Measurements from ENCODE around the gene PALLD. TPM values are rescaled to one million over a fixed set of nuclear protein-coding genes. Genes with fewer than 3 reads are reported as not detected.

PALLD gene
- total and polyA plus RNA-seq, 2 donors (not counting 3 experiments of a cell fraction or from before 2014, with no cell fraction given), result 13.4 to 48.2 TPM

GRCh38 chr4:168842186-168842585 lies 345.3 kb downstream of the PALLD start:
- POLR2A ChIA-PET, result interaction anchor here (0.7 kb wide), 1 partner anchor 14 kb away, joined by 3 read pairs; no protein-coding TSS in a partner anchor
- no peak for DNase-seq (ENCODE audit: low read depth, low spot score)
- Histone ChIP-seq H3K9me1 (replicated peaks; ENCODE audit: control insufficient read depth, extremely low read depth, insufficient read depth, low read length) (no peaks in the 10 kb centered on the region), H3K4me2 (ENCODE audit: insufficient read depth, low read length) (no peak overlapping the region), H3K4me3 (replicated peaks in 1 of 3; ENCODE audit: insufficient read depth in 1 of 3, low read depth in 1 of 3, low read length in 3 of 3) (no peak overlapping the region), H3K9ac (replicated peaks; ENCODE audit: extremely low read depth, insufficient read depth, low read length) (no peak overlapping the region), H3K36me3 (ENCODE audit: control insufficient read depth in 2 of 2, extremely low read depth in 1 of 2, insufficient read depth in 2 of 2, low read length in 2 of 2) (peaks cover 0 to 2% of the 10 kb centered on the region in 2 experiments), H3K79me2 (ENCODE audit: control insufficient read depth, insufficient read depth, low read length) (no peaks in the 10 kb centered on the region), H3K27ac (ENCODE audit: insufficient read depth, low read depth, low read length) (no peak overlapping the region), H3K4me1 (ENCODE audit: control insufficient read depth, extremely low read depth, insufficient read depth, low read length) (no peaks in the 10 kb centered on the region), H3K9me3 (replicated peaks; ENCODE audit: control insufficient read depth, insufficient read depth, low read length) (no peaks in the 10 kb centered on the region), H2AFZ (ENCODE audit: low read depth, low read length) (no peak overlapping the region), H3K27me3 (ENCODE audit: control insufficient read depth in 2 of 2, insufficient read depth in 2 of 2, low read length in 2 of 2) (no peaks in the 10 kb centered on the region), H4K20me1 (replicated peaks; ENCODE audit: control insufficient read depth, extremely low read depth, insufficient read depth, low read length) (peaks cover 2% of the 10 kb centered on the region)
- intact Hi-C loops (cut with micrococcal nuclease) (no loop called here), dilution Hi-C loops (cut with MboI; ENCODE audit: extremely low pct_ligation_motif_present, low sequenced_read_pairs) (no loop called here)
- no TSS peak for BruUV-seq (replicated peaks)
- CTCF ChIA-PET, result interaction anchor here (1.0 kb wide), 1 partner anchor 23 kb away, joined by 3 read pairs; no protein-coding TSS in a partner anchor
- TF ChIP-seq JUN (IDR thresholded peaks at IDR 0.05; ENCODE audit: borderline replicate concordance, insufficient read depth, insufficient read length, low read depth) (no peak), CTCF (IDR thresholded peaks at IDR 0.05; ENCODE audit: extremely low read depth in 1 of 2, insufficient read depth in 1 of 2, low read depth in 1 of 2, low read length in 2 of 2) (no peak), POLR2AphosphoS5 (IDR thresholded peaks at IDR 0.05; ENCODE audit: insufficient read depth, low read depth, low read length) (no peak)
- FAIRE-seq, result no peak

GRCh38 chr4:168843635-168844034 lies 346.8 kb downstream of the PALLD start:
- peaks cover 0 to 2% of the 10 kb centered on the region in 2 experiments for H3K36me3 ChIP-seq (ENCODE audit: control insufficient read depth in 2 of 2, extremely low read depth in 1 of 2, insufficient read depth in 2 of 2, low read length in 2 of 2)
- H2AFZ ChIP-seq (ENCODE audit: low read depth, low read length), result no peak overlapping the region
- ChIA-PET CTCF (interaction anchor here (1.5 kb wide), 1 partner anchor 134 kb away, joined by 5 read pairs; no protein-coding TSS in a partner anchor), POLR2A (no interaction called here)
- H3K27me3 ChIP-seq (ENCODE audit: control insufficient read depth in 2 of 2, insufficient read depth in 2 of 2, low read length in 2 of 2), result no peaks in the 10 kb centered on the region
- no peak overlapping the region for H3K9ac ChIP-seq (replicated peaks; ENCODE audit: extremely low read depth, insufficient read depth, low read length)
- no peaks in the 10 kb centered on the region for H3K79me2 ChIP-seq (ENCODE audit: control insufficient read depth, insufficient read depth, low read length)
- dilution Hi-C loops (cut with MboI; ENCODE audit: extremely low pct_ligation_motif_present, low sequenced_read_pairs) (no loop called here), intact Hi-C loops (cut with micrococcal nuclease) (no loop called here)
- no peak overlapping the region for H3K4me2 ChIP-seq (ENCODE audit: insufficient read depth, low read length)
- no peaks in the 10 kb centered on the region for H3K9me3 ChIP-seq (replicated peaks; ENCODE audit: control insufficient read depth, insufficient read depth, low read length)
- H3K4me1 ChIP-seq (ENCODE audit: control insufficient read depth, extremely low read depth, insufficient read depth, low read length), result peaks cover 5% of the 10 kb centered on the region
- TF ChIP-seq CTCF (IDR thresholded peaks at IDR 0.05; ENCODE audit: extremely low read depth in 1 of 2, insufficient read depth in 1 of 2, low read depth in 1 of 2, low read length in 2 of 2) (no peak), POLR2AphosphoS5 (IDR thresholded peaks at IDR 0.05; ENCODE audit: insufficient read depth, low read depth, low read length) (no peak), GATA2 (IDR thresholded peaks at IDR 0.05; ENCODE audit: insufficient read depth, insufficient read length, low read depth, low read length) (no peak), FOS (IDR thresholded peaks at IDR 0.05; ENCODE audit: borderline replicate concordance, insufficient read depth, low read length) (no peak), MYC (IDR thresholded peaks at IDR 0.05; ENCODE audit: low read depth, low read length) (no peak)
- no peak overlapping the region for H3K27ac ChIP-seq (ENCODE audit: insufficient read depth, low read depth, low read length)
- H3K9me1 ChIP-seq (replicated peaks; ENCODE audit: control insufficient read depth, extremely low read depth, insufficient read depth, low read length), result no peaks in the 10 kb centered on the region
- peaks cover 2% of the 10 kb centered on the region for H4K20me1 ChIP-seq (replicated peaks; ENCODE audit: control insufficient read depth, extremely low read depth, insufficient read depth, low read length)
- DNase-seq (ENCODE audit: low read depth, low spot score) (no peak), FAIRE-seq (no peak)
- BruUV-seq (replicated peaks), result no TSS peak
- no peak overlapping the region for H3K4me3 ChIP-seq (replicated peaks in 1 of 3; ENCODE audit: insufficient read depth in 1 of 3, low read depth in 1 of 3, low read length in 3 of 3)

Measured in endothelial cell of umbilical vein (primary cell).